HCT116 (cell line): ENCODE results near the gene TEX26.

ENCODE experiments used
- CEBPB ChIP-seq: IDR thresholded peaks from 2 replicates; pipeline ENCODE4 v1.6.1; 2012; ENCODE audit warnings: low read depth
- POLR2A ChIP-seq: IDR thresholded peaks from 2 replicates; pipeline ENCODE4 v1.7.0; 2011; ENCODE audit warnings: borderline replicate concordance; ENCODE audit not compliant: insufficient read depth, insufficient read length; ENCODE audit errors: extremely low read depth
- POLR2AphosphoS5 ChIP-seq: IDR thresholded peaks from 2 replicates; pipeline ENCODE4 v1.6.1; 2011; ENCODE audit warnings: mild to moderate bottlenecking, low read depth, low read length, moderate library complexity
- YY1 ChIP-seq: IDR thresholded peaks from 2 replicates; pipeline ENCODE4 v1.6.1; 2011; ENCODE audit warnings: low read length, low read depth, moderate library complexity, mild to moderate bottlenecking; ENCODE audit not compliant: insufficient replicate concordance; ENCODE audit errors: extremely low read depth
- ZNF274 ChIP-seq: fragments of 200-500 bp; sonication (Bioruptor generic); IDR thresholded peaks from 2 replicates; pipeline ENCODE4 v1.6.1; 2014; ENCODE audit warnings: mild to moderate bottlenecking, low read depth, low read length, inconsistent platforms
- TF ChIP-seq, protein P1 (sequence below), 3 experiments: fragments of 200-600 bp in 1 of 3; sonication (generic) in 1 of 3; IDR thresholded peaks in 2 of 3; conservative IDR thresholded peaks in 1 of 3; 2 replicates each; pipeline ENCODE4 v1.5.1; 2012 to 2017; ENCODE audit warnings: low read depth in 2 of 3, low read length in 2 of 3, antibody characterized with exemption in 1 of 3, borderline replicate concordance in 1 of 3, control low read depth in 1 of 3, mild to moderate bottlenecking in 1 of 3, mixed read lengths in 1 of 3, mixed run types in 1 of 3, moderate library complexity in 1 of 3; ENCODE audit not compliant: insufficient read depth in 1 of 3
- TF ChIP-seq, protein P2 (sequence below): IDR thresholded peaks from 2 replicates; pipeline ENCODE4 v1.6.1; 2011; ENCODE audit warnings: mild to moderate bottlenecking, low read length, moderate library complexity; ENCODE audit not compliant: insufficient replicate concordance; ENCODE audit errors: extremely low read depth

DNA sequence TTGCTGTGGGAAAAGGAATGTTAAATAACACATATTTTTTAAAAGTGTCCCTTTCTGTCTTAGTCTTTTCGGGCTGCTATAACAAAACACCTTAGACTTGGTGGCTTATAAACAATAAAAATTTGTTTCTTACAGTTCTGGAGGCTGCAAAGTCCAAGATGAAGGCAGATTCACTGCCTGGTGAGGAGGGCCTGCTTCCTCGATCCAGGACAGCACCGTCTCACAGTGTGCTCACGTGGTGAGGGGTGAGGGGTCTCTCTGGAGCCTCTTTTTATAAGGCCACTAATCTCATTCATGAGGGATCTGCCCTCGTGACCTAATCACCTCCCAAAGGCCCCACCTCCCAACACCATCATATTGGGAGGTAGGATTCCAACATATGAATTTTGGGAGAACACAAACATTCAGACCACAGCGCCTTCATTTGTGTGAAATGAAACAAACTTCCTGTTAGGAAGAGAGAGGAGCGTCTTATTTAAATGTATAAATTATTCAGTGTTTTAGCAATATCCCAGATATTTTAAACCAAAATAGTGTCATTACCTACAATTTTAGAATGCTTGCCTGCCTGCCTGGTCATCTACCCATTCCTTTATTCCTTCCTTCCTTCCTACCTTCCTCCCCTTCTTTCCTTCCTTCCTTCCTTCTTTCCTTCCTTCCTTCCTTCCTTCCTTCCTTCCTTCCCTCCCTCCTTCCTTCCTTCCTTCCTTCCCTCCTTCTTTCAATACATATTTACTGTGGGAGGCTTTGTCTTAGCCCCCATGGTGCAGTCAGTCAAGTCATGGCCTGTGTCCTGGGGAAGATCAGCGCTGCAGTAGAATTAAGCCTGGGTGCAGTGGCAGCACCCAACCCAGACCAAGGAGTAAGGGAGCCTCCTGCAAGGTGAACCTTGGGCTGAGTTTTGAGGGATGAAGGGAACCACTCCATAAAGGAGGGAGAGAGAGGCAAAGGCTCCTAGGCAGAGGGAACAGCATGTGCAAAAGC is 84.2 kb downstream of the TEX26 start:
- TF ChIP-seq YY1 (no peak), POLR2A (no peak), POLR2AphosphoS5 (no peak), ZNF274 (no peak), CEBPB (no peak)
- TF ChIP-seq, protein P1, sequence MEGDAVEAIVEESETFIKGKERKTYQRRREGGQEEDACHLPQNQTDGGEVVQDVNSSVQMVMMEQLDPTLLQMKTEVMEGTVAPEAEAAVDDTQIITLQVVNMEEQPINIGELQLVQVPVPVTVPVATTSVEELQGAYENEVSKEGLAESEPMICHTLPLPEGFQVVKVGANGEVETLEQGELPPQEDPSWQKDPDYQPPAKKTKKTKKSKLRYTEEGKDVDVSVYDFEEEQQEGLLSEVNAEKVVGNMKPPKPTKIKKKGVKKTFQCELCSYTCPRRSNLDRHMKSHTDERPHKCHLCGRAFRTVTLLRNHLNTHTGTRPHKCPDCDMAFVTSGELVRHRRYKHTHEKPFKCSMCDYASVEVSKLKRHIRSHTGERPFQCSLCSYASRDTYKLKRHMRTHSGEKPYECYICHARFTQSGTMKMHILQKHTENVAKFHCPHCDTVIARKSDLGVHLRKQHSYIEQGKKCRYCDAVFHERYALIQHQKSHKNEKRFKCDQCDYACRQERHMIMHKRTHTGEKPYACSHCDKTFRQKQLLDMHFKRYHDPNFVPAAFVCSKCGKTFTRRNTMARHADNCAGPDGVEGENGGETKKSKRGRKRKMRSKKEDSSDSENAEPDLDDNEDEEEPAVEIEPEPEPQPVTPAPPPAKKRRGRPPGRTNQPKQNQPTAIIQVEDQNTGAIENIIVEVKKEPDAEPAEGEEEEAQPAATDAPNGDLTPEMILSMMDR (IDR thresholded peaks at IDR 0.05 in 2 of 3, conservative IDR thresholded peaks at IDR 0.05 in 1 of 3; ENCODE audit: borderline replicate concordance in 1 of 3, insufficient read depth in 1 of 3, low read depth in 2 of 3, low read length in 2 of 3), result no peak
- TF ChIP-seq, protein P2, sequence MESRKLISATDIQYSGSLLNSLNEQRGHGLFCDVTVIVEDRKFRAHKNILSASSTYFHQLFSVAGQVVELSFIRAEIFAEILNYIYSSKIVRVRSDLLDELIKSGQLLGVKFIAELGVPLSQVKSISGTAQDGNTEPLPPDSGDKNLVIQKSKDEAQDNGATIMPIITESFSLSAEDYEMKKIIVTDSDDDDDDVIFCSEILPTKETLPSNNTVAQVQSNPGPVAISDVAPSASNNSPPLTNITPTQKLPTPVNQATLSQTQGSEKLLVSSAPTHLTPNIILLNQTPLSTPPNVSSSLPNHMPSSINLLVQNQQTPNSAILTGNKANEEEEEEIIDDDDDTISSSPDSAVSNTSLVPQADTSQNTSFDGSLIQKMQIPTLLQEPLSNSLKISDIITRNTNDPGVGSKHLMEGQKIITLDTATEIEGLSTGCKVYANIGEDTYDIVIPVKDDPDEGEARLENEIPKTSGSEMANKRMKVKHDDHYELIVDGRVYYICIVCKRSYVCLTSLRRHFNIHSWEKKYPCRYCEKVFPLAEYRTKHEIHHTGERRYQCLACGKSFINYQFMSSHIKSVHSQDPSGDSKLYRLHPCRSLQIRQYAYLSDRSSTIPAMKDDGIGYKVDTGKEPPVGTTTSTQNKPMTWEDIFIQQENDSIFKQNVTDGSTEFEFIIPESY, result no peak
